ENCODE data around the gene PIF1. TPM values are rescaled to one million over a fixed set of nuclear protein-coding genes. Genes with fewer than 3 reads are reported as not detected.

Gene PIF1, protein sequence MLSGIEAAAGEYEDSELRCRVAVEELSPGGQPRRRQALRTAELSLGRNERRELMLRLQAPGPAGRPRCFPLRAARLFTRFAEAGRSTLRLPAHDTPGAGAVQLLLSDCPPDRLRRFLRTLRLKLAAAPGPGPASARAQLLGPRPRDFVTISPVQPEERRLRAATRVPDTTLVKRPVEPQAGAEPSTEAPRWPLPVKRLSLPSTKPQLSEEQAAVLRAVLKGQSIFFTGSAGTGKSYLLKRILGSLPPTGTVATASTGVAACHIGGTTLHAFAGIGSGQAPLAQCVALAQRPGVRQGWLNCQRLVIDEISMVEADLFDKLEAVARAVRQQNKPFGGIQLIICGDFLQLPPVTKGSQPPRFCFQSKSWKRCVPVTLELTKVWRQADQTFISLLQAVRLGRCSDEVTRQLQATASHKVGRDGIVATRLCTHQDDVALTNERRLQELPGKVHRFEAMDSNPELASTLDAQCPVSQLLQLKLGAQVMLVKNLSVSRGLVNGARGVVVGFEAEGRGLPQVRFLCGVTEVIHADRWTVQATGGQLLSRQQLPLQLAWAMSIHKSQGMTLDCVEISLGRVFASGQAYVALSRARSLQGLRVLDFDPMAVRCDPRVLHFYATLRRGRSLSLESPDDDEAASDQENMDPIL
- total RNA-seq (4.3 TPM), polyA plus RNA-seq (ENCODE audit: insufficient read depth in 1 of 8, insufficient read length in 8 of 8, low replicate concordance in 1 of 8) (10 to 100 TPM in 2 of 8 donors, 1 to 10 TPM in 6; 4.3 to 12.3 (median 7.1) TPM)
- long read RNA-seq, donor 1: 0 reads
- long read RNA-seq, donor 2: 0 reads
- long read RNA-seq, donor 3: 0 reads
- long read RNA-seq, donor 4, partial matches to known transcripts: 0 of 1 reads
- long read RNA-seq, donor 4, other reads (novel, unspliced or antisense): 0 of 1 reads
- long read RNA-seq, donor 5: 0 reads
- long read RNA-seq, donor 6: 0 reads
- long read RNA-seq, donor 7: 0 reads
- long read RNA-seq, donor 8, partial matches to known transcripts: 0 of 3 reads
- long read RNA-seq, donor 8, other reads (novel, unspliced or antisense): 0 of 3 reads
- long read RNA-seq, donor 9, partial matches to known transcripts: 0 of 1 reads
- long read RNA-seq, donor 9, other reads (novel, unspliced or antisense): 0 of 1 reads
- long read RNA-seq, donor 10: 0 reads
- long read RNA-seq, donor 11: 0 reads

DNA sequence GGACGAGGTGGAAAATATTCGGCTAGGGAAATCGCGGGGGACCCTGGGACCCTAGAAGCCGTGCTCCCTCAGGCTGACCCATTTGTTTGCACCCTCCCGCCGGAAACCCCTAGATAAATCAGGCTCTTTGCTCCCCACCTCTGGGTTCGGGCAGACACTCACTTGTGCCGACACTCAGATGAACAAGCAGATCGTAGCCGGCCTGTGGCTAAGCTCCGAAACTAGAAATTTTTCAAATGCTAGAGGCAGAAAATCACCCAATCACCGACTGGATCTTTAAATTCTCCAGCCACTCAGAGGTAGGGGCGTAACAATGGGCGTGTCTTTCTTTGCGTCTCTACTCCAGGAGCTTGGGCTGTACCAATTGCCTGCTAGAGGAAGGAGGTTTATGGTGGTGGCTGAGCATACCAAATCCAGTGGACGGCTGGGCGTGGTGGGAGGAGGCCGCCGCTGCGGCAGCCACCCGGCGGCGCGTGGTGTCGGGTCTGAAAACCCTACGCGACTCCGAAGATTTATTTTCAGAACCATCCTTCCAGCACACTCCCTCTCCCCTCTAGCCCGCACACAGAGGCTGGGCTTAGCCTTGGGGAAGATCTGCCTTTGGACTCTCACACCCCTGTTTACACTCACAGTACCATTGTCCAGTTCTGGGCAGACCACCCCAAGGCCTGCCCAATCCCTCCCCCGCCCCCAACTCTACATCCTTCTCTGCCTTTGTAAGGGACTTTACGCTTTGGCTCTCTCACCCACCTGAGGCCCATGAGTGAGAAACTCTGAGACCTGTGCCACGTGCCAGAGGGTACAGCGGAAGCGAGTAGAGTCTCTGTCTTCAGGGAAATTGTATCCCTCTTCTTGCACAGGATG, at the start of gene PIF1:
PIF1 (minus strand) TSS at position 217 of the 864 bp plus-strand sequence. CDS start 1,312 bp downstream, outside the sequence.
- Histone ChIP-seq H3K27ac (ENCODE audit: low read length) (peak within 1 kb of the TSS; percentile 89), H3K36me3 (ENCODE audit: control insufficient read depth, insufficient read depth, low read length) (peaks cover 17% of the 10 kb centered on the region), H3K4me1 (ENCODE audit: control insufficient read depth, insufficient read depth, low read length) (peaks cover 24% of the 10 kb centered on the region), H3K9me3 (replicated peaks; ENCODE audit: control insufficient read depth, low read depth, low read length) (no peaks in the 10 kb centered on the region), H3K27me3 (ENCODE audit: control insufficient read depth, insufficient read depth, low read length) (peaks cover 8% of the 10 kb centered on the region), H3K4me3 (ENCODE audit: low read length) (peak within 1 kb of the TSS; percentile 62)
- peak; percentile 99 for DNase-seq
- 1% methylated on average over 12 of the region's 35 CpGs for WGBS (ENCODE audit: insufficient coverage)

DNA sequence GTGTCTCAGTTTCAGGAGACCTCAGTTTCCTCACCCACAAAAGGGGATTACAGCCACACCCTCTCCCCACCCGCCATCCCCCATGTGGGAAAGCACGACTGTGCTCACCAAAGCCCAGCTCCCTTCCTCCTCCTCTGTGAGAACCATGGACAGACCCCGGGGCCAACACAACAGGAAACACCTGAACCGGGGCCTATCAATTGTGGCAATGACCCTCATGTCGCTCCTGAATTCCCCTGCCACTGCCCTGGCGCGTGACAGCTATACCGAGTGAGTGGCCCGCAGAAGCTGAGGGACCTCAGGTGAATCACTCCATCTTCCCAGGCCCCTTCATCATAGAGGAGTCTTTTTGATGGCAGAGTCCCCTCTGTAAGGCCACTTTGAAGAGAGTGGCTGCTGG, 44.9 kb upstream of the PIF1 start:
- 60% methylated on average over 5 of the region's 9 CpGs for WGBS (ENCODE audit: insufficient coverage)
- H3K4me1 ChIP-seq (ENCODE audit: control insufficient read depth, insufficient read depth, low read length): peaks cover 39% of the 10 kb centered on the region

DNA sequence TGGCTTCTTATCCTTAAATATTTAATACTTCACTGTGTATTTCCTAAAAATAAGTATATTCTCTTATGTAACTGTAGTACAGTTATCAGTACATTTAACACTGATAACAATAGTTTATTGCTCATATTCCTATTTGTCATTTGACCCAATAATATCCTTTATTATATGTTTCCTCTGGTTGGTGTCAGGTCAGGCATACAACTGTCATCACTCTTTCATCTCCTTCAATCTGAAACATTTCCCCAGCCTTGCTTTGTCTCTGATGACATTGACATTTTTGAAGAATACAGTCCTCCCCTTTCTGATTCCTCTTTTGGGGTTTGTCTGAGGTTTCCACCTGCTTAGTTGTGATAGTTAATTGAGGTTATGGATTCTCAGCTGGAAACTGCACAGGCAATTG, 44.1 kb upstream of the PIF1 start:
- DNase-seq: no peak
- Histone ChIP-seq H3K4me1 (ENCODE audit: control insufficient read depth, insufficient read depth, low read length) (peaks cover 45% of the 10 kb centered on the region), H3K4me3 (ENCODE audit: low read length) (no peak overlapping the region), H3K9me3 (replicated peaks; ENCODE audit: control insufficient read depth, low read depth, low read length) (no peaks in the 10 kb centered on the region), H3K27ac (ENCODE audit: low read length) (peak overlapping the region; percentile 17), H3K27me3 (ENCODE audit: control insufficient read depth, insufficient read depth, low read length) (no peaks in the 10 kb centered on the region), H3K36me3 (ENCODE audit: control insufficient read depth, insufficient read depth, low read length) (peaks cover 33% of the 10 kb centered on the region)

More for the DNA sequence above, 44.9 kb upstream of the PIF1 start:
- Histone ChIP-seq H3K9me3 (replicated peaks; ENCODE audit: control insufficient read depth, low read depth, low read length) (no peaks in the 10 kb centered on the region), H3K36me3 (ENCODE audit: control insufficient read depth, insufficient read depth, low read length) (peaks cover 26% of the 10 kb centered on the region), H3K4me3 (ENCODE audit: low read length) (no peak overlapping the region), H3K27ac (ENCODE audit: low read length) (peak overlapping the region; percentile 25), H3K27me3 (ENCODE audit: control insufficient read depth, insufficient read depth, low read length) (no peaks in the 10 kb centered on the region)
- no peak for DNase-seq

DNA sequence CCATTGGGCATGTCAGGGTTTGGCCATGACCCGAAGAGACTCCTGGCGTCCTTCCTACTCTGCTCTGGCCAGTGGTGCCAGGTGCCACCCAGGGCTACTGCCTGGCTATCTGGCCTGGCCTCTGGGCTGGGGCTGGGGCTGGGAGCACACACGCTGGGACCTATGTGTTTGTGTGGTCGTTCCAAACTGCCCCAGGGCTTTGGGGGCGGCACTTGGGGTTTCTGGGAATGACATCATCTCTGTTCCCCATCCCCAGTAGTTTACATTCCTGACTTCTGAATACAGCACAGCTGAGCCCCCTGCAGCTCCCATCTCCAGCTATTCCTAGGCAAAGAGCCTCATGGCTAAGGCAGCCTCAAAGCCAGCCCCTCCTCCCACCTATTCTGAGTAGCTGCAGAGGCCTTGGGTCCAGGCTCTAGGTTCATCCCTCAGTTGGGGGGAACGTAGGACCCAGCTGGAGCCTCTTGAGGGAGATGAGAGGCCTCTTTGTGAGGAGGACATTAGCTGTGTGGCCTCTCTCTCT, 40.6 kb upstream of the PIF1 start:
- peaks cover 48% of the 10 kb centered on the region for H3K36me3 ChIP-seq (ENCODE audit: control insufficient read depth, insufficient read depth, low read length)
- peak; percentile 40 for DNase-seq
- WGBS (ENCODE audit: insufficient coverage): 52% methylated on average over 3 of the region's 6 CpGs
- H3K9me3 ChIP-seq (replicated peaks; ENCODE audit: control insufficient read depth, low read depth, low read length): no peaks in the 10 kb centered on the region
- no peaks in the 10 kb centered on the region for H3K27me3 ChIP-seq (ENCODE audit: control insufficient read depth, insufficient read depth, low read length)
- H3K4me1 ChIP-seq (ENCODE audit: control insufficient read depth, insufficient read depth, low read length): peaks cover 60% of the 10 kb centered on the region
- H3K4me3 ChIP-seq (ENCODE audit: low read length): no peak overlapping the region
- peak overlapping the region; percentile 31 for H3K27ac ChIP-seq (ENCODE audit: low read length)

DNA sequence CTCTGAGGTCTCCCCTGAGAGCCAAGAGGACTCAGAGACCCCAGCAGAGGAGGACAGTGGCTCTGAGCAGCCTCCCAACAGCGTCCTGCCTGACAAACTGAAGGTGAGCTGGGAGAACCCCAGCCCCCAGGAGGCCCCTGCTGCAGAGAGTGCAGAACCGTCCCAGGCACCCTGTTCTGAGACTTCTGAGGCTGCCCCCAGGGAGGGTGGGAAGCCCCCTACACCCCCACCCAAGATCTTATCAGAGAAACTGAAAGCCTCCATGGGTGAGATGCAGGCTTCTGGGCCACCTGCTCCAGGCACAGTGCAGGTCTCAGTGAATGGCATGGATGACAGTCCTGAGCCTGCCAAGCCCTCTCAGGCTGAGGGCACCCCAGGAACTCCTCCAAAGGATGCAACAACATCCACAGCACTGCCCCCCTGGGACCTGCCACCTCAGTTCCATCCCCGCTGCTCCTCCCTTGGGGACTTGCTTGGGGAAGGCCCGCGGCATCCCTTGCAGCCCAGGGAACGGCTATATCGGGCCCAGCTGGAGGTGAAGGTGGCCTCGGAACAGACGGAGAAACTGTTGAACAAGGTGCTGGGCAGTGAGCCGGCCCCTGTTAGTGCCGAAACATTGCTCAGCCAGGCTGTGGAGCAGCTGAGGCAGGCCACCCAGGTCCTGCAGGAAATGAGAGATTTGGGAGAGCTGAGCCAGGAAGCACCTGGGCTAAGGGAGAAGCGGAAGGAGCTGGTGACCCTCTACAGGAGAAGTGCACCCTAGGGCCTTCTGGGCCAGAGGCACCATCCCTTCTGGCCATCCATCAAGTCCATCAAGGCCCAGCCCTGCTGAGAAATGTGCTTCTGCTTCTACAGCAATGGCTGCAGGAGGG, 39.9 kb upstream of the PIF1 start:
- peaks cover 55% of the 10 kb centered on the region for H3K36me3 ChIP-seq (ENCODE audit: control insufficient read depth, insufficient read depth, low read length)
- H3K27ac ChIP-seq (ENCODE audit: low read length): peak overlapping the region; percentile 25
- DNase-seq: no peak
- no peak overlapping the region for H3K4me3 ChIP-seq (ENCODE audit: low read length)
- peaks cover 67% of the 10 kb centered on the region for H3K4me1 ChIP-seq (ENCODE audit: control insufficient read depth, insufficient read depth, low read length)
- no peaks in the 10 kb centered on the region for H3K27me3 ChIP-seq (ENCODE audit: control insufficient read depth, insufficient read depth, low read length)
- WGBS (ENCODE audit: insufficient coverage): 64% methylated on average over 11 of the region's 12 CpGs
- H3K9me3 ChIP-seq (replicated peaks; ENCODE audit: control insufficient read depth, low read depth, low read length): no peaks in the 10 kb centered on the region

DNA sequence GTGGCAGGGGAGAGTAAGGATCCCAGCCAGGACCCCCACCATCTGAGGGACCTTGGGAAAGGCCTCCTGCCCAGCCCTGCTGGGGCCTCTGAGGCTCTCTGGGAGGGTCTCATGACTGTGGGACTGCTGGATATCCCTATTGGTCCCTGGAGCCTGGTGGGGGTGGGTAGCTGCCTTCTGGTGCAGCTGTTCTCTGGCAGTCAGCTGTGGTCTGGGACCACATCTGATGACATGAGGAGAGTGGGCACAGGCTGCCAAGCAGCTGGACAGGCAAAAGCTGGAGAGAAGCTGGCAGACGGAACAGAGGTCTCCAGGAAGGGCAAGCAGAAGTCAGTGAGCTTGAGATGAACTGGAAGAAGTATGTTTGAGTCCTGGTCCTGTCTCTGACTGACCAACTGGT, 38.6 kb upstream of the PIF1 start:
- WGBS (ENCODE audit: insufficient coverage): 71% methylated on average over 1 of the region's 1 CpG
- no peaks in the 10 kb centered on the region for H3K27me3 ChIP-seq (ENCODE audit: control insufficient read depth, insufficient read depth, low read length)
- H3K27ac ChIP-seq (ENCODE audit: low read length): peak overlapping the region; percentile 75
- H3K36me3 ChIP-seq (ENCODE audit: control insufficient read depth, insufficient read depth, low read length): peaks cover 67% of the 10 kb centered on the region
- H3K4me3 ChIP-seq (ENCODE audit: low read length): no peak overlapping the region
- DNase-seq: peak; percentile 90
- peaks cover 67% of the 10 kb centered on the region for H3K4me1 ChIP-seq (ENCODE audit: control insufficient read depth, insufficient read depth, low read length)
- H3K9me3 ChIP-seq (replicated peaks; ENCODE audit: control insufficient read depth, low read depth, low read length): no peaks in the 10 kb centered on the region

DNA sequence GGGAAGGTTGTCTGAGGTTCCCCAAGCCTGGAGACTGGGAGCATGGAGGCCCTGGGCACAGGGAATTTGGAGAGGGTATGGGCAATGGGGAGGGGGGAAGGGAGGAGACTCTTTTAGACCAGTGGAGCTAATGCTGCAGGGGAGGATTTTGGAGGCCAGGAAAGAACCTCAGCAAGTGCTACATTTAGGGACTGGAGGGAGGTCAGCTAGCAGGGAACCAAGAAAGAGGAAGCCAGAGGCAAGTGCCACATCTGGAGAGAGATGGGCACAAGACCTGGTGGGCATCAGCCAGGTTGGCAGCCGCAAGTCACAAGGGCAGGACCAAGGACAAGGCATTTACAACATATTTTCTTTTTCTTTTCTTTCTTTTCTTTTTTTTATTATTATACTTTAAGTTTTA, 37.0 kb upstream of the PIF1 start:
- Histone ChIP-seq H3K4me1 (ENCODE audit: control insufficient read depth, insufficient read depth, low read length) (peaks cover 77% of the 10 kb centered on the region), H3K27ac (ENCODE audit: low read length) (no peak overlapping the region), H3K27me3 (ENCODE audit: control insufficient read depth, insufficient read depth, low read length) (no peaks in the 10 kb centered on the region), H3K9me3 (replicated peaks; ENCODE audit: control insufficient read depth, low read depth, low read length) (no peaks in the 10 kb centered on the region), H3K4me3 (ENCODE audit: low read length) (no peak overlapping the region), H3K36me3 (ENCODE audit: control insufficient read depth, insufficient read depth, low read length) (peaks cover 62% of the 10 kb centered on the region)
- no CpG with 5 or more reads among the region's 1 CpG for WGBS (ENCODE audit: insufficient coverage)
- no peak for DNase-seq

DNA sequence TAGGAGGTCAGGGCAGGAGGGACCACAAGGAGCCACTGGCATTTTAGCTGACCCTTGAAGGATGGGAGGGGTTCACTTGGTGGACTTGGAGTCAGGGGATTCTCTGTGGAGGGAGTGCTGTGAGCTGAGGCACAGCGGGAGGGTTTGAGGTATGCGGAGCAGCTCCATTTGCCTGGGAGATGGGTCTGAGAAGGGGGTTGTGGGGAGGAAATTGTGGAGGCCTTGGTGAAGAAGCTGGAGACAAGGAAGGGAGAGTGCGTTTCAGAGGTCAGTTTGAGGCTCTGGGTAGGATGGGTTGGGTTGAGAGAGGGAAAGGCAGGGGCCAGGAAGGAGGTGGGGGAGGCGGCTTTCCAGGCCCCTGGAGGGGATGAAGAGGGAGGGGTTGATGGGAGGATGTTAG, 36.5 kb upstream of the PIF1 start:
- DNase-seq: no peak
- WGBS (ENCODE audit: insufficient coverage): 74% methylated on average over 4 of the region's 4 CpGs
- Histone ChIP-seq H3K9me3 (replicated peaks; ENCODE audit: control insufficient read depth, low read depth, low read length) (no peaks in the 10 kb centered on the region), H3K4me1 (ENCODE audit: control insufficient read depth, insufficient read depth, low read length) (peaks cover 77% of the 10 kb centered on the region), H3K27ac (ENCODE audit: low read length) (no peak overlapping the region), H3K27me3 (ENCODE audit: control insufficient read depth, insufficient read depth, low read length) (no peaks in the 10 kb centered on the region), H3K36me3 (ENCODE audit: control insufficient read depth, insufficient read depth, low read length) (peaks cover 57% of the 10 kb centered on the region), H3K4me3 (ENCODE audit: low read length) (no peak overlapping the region)
